ENCODE results near the gene IGFBP6.
"Not testable (repeated sequence)": the region's sequence is repeated elsewhere in the genome, so short reads cannot be mapped to it uniquely, and the experiment has no call there.

IGFBP6 gene

DNA sequence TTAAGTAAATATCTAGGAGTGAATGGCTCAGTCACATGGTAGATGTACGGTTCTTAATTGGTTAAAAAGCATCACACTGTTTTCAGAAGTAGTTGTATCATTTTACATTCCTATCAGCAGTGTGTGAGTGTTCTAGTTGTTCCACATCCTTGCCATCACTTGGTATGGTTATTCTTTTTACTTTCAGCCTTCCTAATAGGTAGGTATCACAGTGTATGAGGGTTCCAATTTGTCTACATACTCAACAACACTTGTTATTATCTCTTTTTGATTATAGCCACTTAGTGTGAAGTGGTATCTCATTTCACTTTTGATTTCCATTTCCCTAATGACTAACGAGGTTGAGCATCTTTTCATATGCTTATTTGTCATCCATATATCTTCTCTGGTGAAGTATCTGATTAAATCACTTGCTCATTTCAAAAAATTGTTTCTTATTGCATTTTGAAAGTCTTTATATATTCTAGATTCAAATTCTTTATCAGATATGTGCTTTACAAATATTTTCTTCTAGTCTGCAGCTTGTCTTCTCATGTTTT, 14.8 kb upstream of the IGFBP6 start:
- H3K4me1 ChIP-seq (ENCODE audit: control insufficient read depth, insufficient read depth, low read length) = peaks cover 12% of the 10 kb centered on the region
- H3K9ac ChIP-seq (ENCODE audit: low read length) = no peak overlapping the region
- no peaks in the 10 kb centered on the region for H3K36me3 ChIP-seq (ENCODE audit: control insufficient read depth, insufficient read depth, low read length)
- H3K27me3 ChIP-seq (ENCODE audit: control insufficient read depth, insufficient read depth, low read length) = no peaks in the 10 kb centered on the region
- H3K9me3 ChIP-seq (ENCODE audit: control insufficient read depth, low read length) = no peaks in the 10 kb centered on the region
- H3K4me3 ChIP-seq (ENCODE audit: low read length) = no peak overlapping the region

DNA sequence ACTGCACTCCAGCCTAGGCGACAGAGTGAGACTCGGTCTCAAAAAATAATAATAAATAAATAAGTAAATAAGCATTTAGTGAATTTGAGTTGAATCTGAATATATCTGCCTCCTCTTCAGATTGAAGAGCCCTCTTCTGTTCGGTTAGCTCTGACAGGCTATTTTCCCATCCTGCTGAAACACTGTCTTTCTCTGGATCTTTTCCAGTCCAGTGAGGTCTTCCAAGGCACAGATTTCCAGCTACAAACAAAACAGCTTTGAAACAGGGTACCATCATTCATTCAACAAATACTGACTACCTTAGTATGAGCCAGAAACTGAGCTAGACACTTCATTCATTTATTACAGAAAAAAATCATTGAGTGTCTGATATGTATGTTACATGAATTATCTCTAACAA, 11.1 kb upstream of the IGFBP6 start:
- no peak overlapping the region for H3K4me3 ChIP-seq (ENCODE audit: low read length)
- no peaks in the 10 kb centered on the region for H3K9me3 ChIP-seq (ENCODE audit: control insufficient read depth, low read length)
- no peaks in the 10 kb centered on the region for H3K27me3 ChIP-seq (ENCODE audit: control insufficient read depth, insufficient read depth, low read length)
- no peaks in the 10 kb centered on the region for H3K4me1 ChIP-seq (ENCODE audit: control insufficient read depth, insufficient read depth, low read length)
- no peaks in the 10 kb centered on the region for H3K36me3 ChIP-seq (ENCODE audit: control insufficient read depth, insufficient read depth, low read length)
- no peak overlapping the region for H3K9ac ChIP-seq (ENCODE audit: low read length)

DNA sequence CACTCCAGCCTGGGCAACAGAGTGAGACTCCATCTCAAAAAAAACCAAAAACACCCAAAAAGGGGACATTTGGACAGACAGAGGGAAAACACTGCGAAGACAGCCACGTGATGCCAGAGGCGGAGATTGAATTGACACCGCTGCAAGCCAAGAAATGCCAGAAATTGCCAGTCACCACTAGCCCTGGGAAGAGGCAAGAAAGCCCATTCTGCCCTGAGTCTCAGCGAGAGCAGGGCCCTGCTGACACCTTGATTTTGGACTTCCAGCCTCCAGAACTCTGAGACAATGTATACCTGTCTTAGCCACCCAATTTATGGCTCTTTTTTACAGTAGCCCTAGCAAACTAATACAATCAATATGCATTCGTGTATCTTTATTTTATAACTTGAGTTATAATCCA, 7.4 kb upstream of the IGFBP6 start:
- no peaks in the 10 kb centered on the region for H3K9me3 ChIP-seq (ENCODE audit: control insufficient read depth, low read length)
- no peak overlapping the region for H3K4me3 ChIP-seq (ENCODE audit: low read length)
- no peaks in the 10 kb centered on the region for H3K36me3 ChIP-seq (ENCODE audit: control insufficient read depth, insufficient read depth, low read length)
- peaks cover 4% of the 10 kb centered on the region for H3K4me1 ChIP-seq (ENCODE audit: control insufficient read depth, insufficient read depth, low read length)
- H3K9ac ChIP-seq (ENCODE audit: low read length) = no peak overlapping the region
- no peaks in the 10 kb centered on the region for H3K27me3 ChIP-seq (ENCODE audit: control insufficient read depth, insufficient read depth, low read length)

DNA sequence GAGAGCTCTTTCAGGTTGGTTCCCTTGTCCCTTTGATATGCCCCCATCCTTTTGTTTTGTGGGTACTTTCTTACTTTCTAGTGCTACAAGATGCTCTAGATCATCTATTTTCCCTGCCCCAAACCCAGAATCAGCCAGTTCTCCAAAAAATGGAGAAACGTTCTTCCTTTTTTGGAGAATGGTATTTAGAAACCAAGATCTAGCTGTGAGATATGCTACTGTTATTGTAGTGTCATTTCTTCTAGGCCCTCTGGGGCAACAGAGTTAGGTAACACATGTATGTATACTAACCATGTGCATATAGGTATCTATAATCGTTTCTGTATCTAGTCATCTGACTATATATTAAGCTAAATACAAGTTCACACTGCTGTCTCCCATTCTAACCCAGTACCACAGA, 6.9 kb upstream of the IGFBP6 start:
- Histone ChIP-seq H3K9me3 (ENCODE audit: control insufficient read depth, low read length) (no peaks in the 10 kb centered on the region), H3K9ac (ENCODE audit: low read length) (no peak overlapping the region), H3K4me1 (ENCODE audit: control insufficient read depth, insufficient read depth, low read length) (peaks cover 4% of the 10 kb centered on the region), H3K27me3 (ENCODE audit: control insufficient read depth, insufficient read depth, low read length) (no peaks in the 10 kb centered on the region), H3K4me3 (ENCODE audit: low read length) (no peak overlapping the region), H3K36me3 (ENCODE audit: control insufficient read depth, insufficient read depth, low read length) (no peaks in the 10 kb centered on the region)

DNA sequence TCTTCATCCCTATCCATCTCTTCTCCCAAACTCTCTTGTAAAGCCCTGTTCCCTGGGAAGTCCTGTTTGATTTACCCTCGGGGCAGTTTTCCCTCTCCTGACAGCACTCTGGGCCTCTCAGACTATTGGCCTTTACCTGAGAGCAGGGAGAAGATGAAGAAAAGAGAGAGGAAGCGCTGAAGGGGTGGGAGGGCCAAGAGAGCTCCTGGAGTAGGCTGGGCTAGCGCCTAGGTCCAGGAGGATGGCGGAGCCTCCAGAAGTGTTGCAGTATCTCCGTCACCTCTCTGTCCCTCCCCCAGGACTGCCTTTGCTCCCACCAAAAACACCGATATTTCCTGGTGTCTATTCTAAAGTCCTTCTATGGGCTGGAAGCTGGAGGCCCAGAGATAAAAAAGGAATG, 5.7 kb upstream of the IGFBP6 start:
- no peaks in the 10 kb centered on the region for H3K9me3 ChIP-seq (ENCODE audit: control insufficient read depth, low read length)
- H3K27me3 ChIP-seq (ENCODE audit: control insufficient read depth, insufficient read depth, low read length) = peaks cover 9% of the 10 kb centered on the region
- no peak overlapping the region for H3K9ac ChIP-seq (ENCODE audit: low read length)
- peaks cover 9% of the 10 kb centered on the region for H3K4me1 ChIP-seq (ENCODE audit: control insufficient read depth, insufficient read depth, low read length)
- H3K4me3 ChIP-seq (ENCODE audit: low read length) = no peak overlapping the region
- no peaks in the 10 kb centered on the region for H3K36me3 ChIP-seq (ENCODE audit: control insufficient read depth, insufficient read depth, low read length)

DNA sequence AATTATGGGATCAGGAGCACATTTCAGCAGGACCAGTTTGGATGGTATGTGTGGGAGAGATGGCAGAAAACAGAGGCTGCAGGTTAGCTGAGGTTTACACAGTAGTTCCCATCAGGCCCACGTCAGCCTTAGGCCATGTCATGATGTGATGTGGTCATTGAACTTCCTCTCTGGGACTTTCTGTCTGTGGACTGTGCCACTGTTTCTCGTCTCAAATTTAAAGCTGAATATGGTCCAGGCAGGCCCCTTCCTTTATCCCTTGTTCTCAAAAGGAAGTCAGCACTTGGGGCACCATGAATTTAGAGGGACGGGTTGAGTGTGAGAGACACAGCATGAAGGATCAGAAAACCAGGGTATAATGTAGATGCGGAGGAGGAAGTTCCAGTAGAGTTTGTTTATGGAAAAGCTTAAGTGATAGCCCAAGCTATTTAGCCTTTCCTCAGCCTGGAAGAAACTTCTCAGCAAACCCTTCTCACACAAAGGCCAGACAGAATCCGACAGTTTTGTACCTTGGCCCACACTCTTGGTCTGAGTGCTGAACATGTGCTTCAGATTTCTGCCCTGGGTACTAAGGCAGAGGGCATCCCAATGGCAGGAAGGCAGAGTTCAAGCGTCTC, 3.6 kb upstream of the IGFBP6 start:
- H3K9ac ChIP-seq (ENCODE audit: low read length) = peak overlapping the region; percentile 34
- H3K9me3 ChIP-seq (ENCODE audit: control insufficient read depth, low read length) = no peaks in the 10 kb centered on the region
- no peak overlapping the region for H3K4me3 ChIP-seq (ENCODE audit: low read length)
- H3K27me3 ChIP-seq (ENCODE audit: control insufficient read depth, insufficient read depth, low read length) = peaks cover 27% of the 10 kb centered on the region
- peaks cover 26% of the 10 kb centered on the region for H3K4me1 ChIP-seq (ENCODE audit: control insufficient read depth, insufficient read depth, low read length)
- no peaks in the 10 kb centered on the region for H3K36me3 ChIP-seq (ENCODE audit: control insufficient read depth, insufficient read depth, low read length)

- peak overlapping the region; percentile 34 for H3K9ac ChIP-seq (ENCODE audit: low read length)
- H3K36me3 ChIP-seq (ENCODE audit: control insufficient read depth, insufficient read depth, low read length) = no peaks in the 10 kb centered on the region
- H3K4me3 ChIP-seq (ENCODE audit: low read length) = no peak overlapping the region
- H3K4me1 ChIP-seq (ENCODE audit: control insufficient read depth, insufficient read depth, low read length) = peaks cover 31% of the 10 kb centered on the region
- peaks cover 31% of the 10 kb centered on the region for H3K27me3 ChIP-seq (ENCODE audit: control insufficient read depth, insufficient read depth, low read length)
- no peaks in the 10 kb centered on the region for H3K9me3 ChIP-seq (ENCODE audit: control insufficient read depth, low read length)
Observed at GRCh38 chr12:53094394-53094787, 3.1 kb upstream of the IGFBP6 start.

GRCh38 chr12:53094796-53095595, 2.5 kb upstream of the IGFBP6 start:
- not testable (repeated sequence) for H3K4me3 ChIP-seq (ENCODE audit: low read length); H3K36me3 ChIP-seq (ENCODE audit: control insufficient read depth, insufficient read depth, low read length); H3K9me3 ChIP-seq (ENCODE audit: control insufficient read depth, low read length); H3K9ac ChIP-seq (ENCODE audit: low read length)
- Histone ChIP-seq H3K4me1 (ENCODE audit: control insufficient read depth, insufficient read depth, low read length) (peaks cover 32% of the 10 kb centered on the region), H3K27me3 (ENCODE audit: control insufficient read depth, insufficient read depth, low read length) (peaks cover 31% of the 10 kb centered on the region)

DNA sequence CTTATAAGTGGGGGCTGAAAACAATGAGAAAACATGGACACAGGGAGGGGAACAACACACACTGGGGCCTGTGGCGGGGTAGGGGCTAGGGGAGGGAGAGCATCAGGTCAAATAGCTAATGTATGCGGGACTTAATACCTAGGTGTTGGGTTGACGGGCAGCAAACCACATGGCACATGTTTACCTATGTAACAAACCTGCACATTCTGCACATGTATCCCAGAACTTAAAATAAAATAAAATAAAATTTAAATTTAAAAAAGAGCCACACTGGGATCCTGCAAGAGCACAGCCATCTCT, 1.9 kb upstream of the IGFBP6 start:
- not testable (repeated sequence) for H3K9ac ChIP-seq (ENCODE audit: low read length); H3K9me3 ChIP-seq (ENCODE audit: control insufficient read depth, low read length); H3K4me3 ChIP-seq (ENCODE audit: low read length); H3K36me3 ChIP-seq (ENCODE audit: control insufficient read depth, insufficient read depth, low read length)
- peaks cover 32% of the 10 kb centered on the region for H3K4me1 ChIP-seq (ENCODE audit: control insufficient read depth, insufficient read depth, low read length)
- H3K27me3 ChIP-seq (ENCODE audit: control insufficient read depth, insufficient read depth, low read length) = peaks cover 31% of the 10 kb centered on the region

GRCh38 chr12:53096089-53096741, 1.3 kb upstream of the IGFBP6 start:
- no peak overlapping the region for H3K4me3 ChIP-seq (ENCODE audit: low read length)
- no peaks in the 10 kb centered on the region for H3K9me3 ChIP-seq (ENCODE audit: control insufficient read depth, low read length)
- H3K4me1 ChIP-seq (ENCODE audit: control insufficient read depth, insufficient read depth, low read length) = peaks cover 32% of the 10 kb centered on the region
- H3K27me3 ChIP-seq (ENCODE audit: control insufficient read depth, insufficient read depth, low read length) = peaks cover 31% of the 10 kb centered on the region
- no peaks in the 10 kb centered on the region for H3K36me3 ChIP-seq (ENCODE audit: control insufficient read depth, insufficient read depth, low read length)
- H3K9ac ChIP-seq (ENCODE audit: low read length) = peak overlapping the region; percentile 65

DNA sequence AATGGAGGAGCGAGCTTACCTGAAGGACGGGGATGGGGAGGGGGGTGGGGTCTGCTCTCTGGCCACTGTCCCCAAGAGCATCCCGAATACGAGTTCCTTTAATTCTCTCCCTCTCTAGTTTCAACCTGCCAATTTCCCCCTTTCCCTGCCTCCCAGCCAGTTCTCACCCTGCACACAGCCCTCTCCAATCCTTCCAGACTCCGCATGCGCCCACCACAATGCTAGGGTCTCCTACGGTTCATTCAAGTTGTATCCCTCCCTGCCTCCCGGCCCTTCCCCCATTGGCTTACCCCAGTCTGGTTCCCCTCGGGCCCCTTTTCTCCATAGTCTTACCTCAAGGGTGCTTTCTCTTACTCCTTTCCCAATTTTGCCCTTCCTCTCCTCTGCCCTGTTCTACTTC, 708 bp upstream of the IGFBP6 start:
- H3K4me1 ChIP-seq (ENCODE audit: control insufficient read depth, insufficient read depth, low read length) = peaks cover 32% of the 10 kb centered on the region
- no peaks in the 10 kb centered on the region for H3K9me3 ChIP-seq (ENCODE audit: control insufficient read depth, low read length)
- H3K36me3 ChIP-seq (ENCODE audit: control insufficient read depth, insufficient read depth, low read length) = no peaks in the 10 kb centered on the region
- no peak overlapping the region for H3K4me3 ChIP-seq (ENCODE audit: low read length)
- peaks cover 31% of the 10 kb centered on the region for H3K27me3 ChIP-seq (ENCODE audit: control insufficient read depth, insufficient read depth, low read length)
- peak overlapping the region; percentile 65 for H3K9ac ChIP-seq (ENCODE audit: low read length)

GRCh38 chr12:53097207-53097563, 282 bp upstream of the IGFBP6 start:
- Histone ChIP-seq H3K4me3 (ENCODE audit: low read length) (no peak overlapping the region), H3K9ac (ENCODE audit: low read length) (peak overlapping the region; percentile 65), H3K4me1 (ENCODE audit: control insufficient read depth, insufficient read depth, low read length) (peaks cover 32% of the 10 kb centered on the region), H3K9me3 (ENCODE audit: control insufficient read depth, low read length) (no peaks in the 10 kb centered on the region), H3K27me3 (ENCODE audit: control insufficient read depth, insufficient read depth, low read length) (peaks cover 31% of the 10 kb centered on the region), H3K36me3 (ENCODE audit: control insufficient read depth, insufficient read depth, low read length) (no peaks in the 10 kb centered on the region)

Measured in mucosa of stomach (tissue), 1 donor.